IMR-90 (cell line): ENCODE measurements around the gene CACNA2D3. TPM values are rescaled to one million over a fixed set of nuclear protein-coding genes. Genes with fewer than 3 reads are reported as not detected.

ENCODE experiments used
- ATAC-seq: fragments of 200-7000 bp; cut with Tn5 transposase; 2 replicates; pipeline ENCODE4 v1.9.1; 2020; ENCODE audit warnings: low read depth, mild to moderate bottlenecking, moderate library complexity
- BruUV-seq: library from RNA; stranded (reverse); fragments of 400-500 nt; replicated peaks from 2 replicates; lab custom pipeline; 2021; lab: Mats Ljungman, UMichigan
- CTCF ChIA-PET: fragments of 300-600 bp; formaldehyde crosslinking; extraction: SDS; loops from one replicate; lab custom pipeline; 2021; ENCODE audit warnings: antibody characterized with exemption; lab: Yijun Ruan, JAX
- POLR2A ChIA-PET: fragments of 300-600 bp; sonication (Branson Sonifier 250); formaldehyde crosslinking; loops from one replicate; lab custom pipeline; 2022; ENCODE audit warnings: antibody characterized with exemption; ENCODE audit not compliant: unreplicated experiment; lab: Charles Lee
- DNase-seq: peaks from one replicate; pipeline ENCODE4 v3.0.0; 2013
- H2AFZ ChIP-seq: replicated peaks from 2 replicates; pipeline ENCODE3; 2013; ENCODE audit warnings: low read length, mild to moderate bottlenecking; ENCODE audit not compliant: poor library complexity
- H2AK5ac ChIP-seq: 2 replicates; pipeline ENCODE4 v1.6.1; 2013; ENCODE audit warnings: low read depth, low read length, inconsistent platforms
- H2AK9ac ChIP-seq: replicated peaks from 2 replicates; pipeline ENCODE3; 2013; ENCODE audit warnings: mild to moderate bottlenecking, low read depth, low read length, moderate library complexity; ENCODE audit not compliant: poor library complexity
- H2BK120ac ChIP-seq: 2 replicates; pipeline ENCODE4 v1.6.1; 2013; ENCODE audit warnings: low read depth, low read length, inconsistent platforms
- H2BK15ac ChIP-seq: 3 replicates; pipeline ENCODE4 v1.6.1; 2013; ENCODE audit warnings: low read depth, low read length, inconsistent platforms
- H2BK20ac ChIP-seq: 2 replicates; pipeline ENCODE4 v1.6.1; 2013; ENCODE audit warnings: low read depth, mild to moderate bottlenecking, inconsistent platforms, low read length, moderate library complexity
- H2BK5ac ChIP-seq: 2 replicates; pipeline ENCODE4 v1.6.1; 2013; ENCODE audit warnings: mild to moderate bottlenecking, low read depth, low read length, inconsistent platforms; ENCODE audit not compliant: poor library complexity, severe bottlenecking
- H3K14ac ChIP-seq: replicated peaks from 2 replicates; pipeline ENCODE4 v1.6.1; 2013; ENCODE audit warnings: low read depth, low read length, inconsistent platforms
- H3K18ac ChIP-seq: 2 replicates; pipeline ENCODE4 v1.6.1; 2013; ENCODE audit warnings: low read depth, low read length, control low read depth
- H3K23ac ChIP-seq: 2 replicates; pipeline ENCODE4 v1.6.1; 2013; ENCODE audit warnings: low read depth, low read length, inconsistent platforms
- H3K27ac ChIP-seq: 2 replicates; pipeline ENCODE4 v1.5.1; 2013; ENCODE audit warnings: mild to moderate bottlenecking, control low read depth, low read length; ENCODE audit not compliant: insufficient read depth
- H3K27me3 ChIP-seq: 2 replicates; pipeline ENCODE4 v1.6.1; 2013; ENCODE audit warnings: low read length; ENCODE audit not compliant: control insufficient read depth, insufficient read depth
- H3K36me3 ChIP-seq: 2 replicates; pipeline ENCODE4 v1.6.1; 2013; ENCODE audit warnings: low read length, mixed read lengths; ENCODE audit not compliant: control insufficient read depth, insufficient read depth
- H3K4ac ChIP-seq: 2 replicates; pipeline ENCODE4 v1.6.1; 2013; ENCODE audit warnings: low read depth, low read length, inconsistent platforms
- H3K4me1 ChIP-seq: 2 replicates; pipeline ENCODE4 v1.6.1; 2013; ENCODE audit warnings: low read length, mixed read lengths; ENCODE audit not compliant: control insufficient read depth, insufficient read depth
- H3K4me2 ChIP-seq: 2 replicates; pipeline ENCODE4 v1.6.1; 2013; ENCODE audit warnings: low read depth, mild to moderate bottlenecking, control low read depth, low read length, moderate library complexity
- H3K4me3 ChIP-seq: 2 replicates; pipeline ENCODE4 v1.5.1; 2013; ENCODE audit warnings: low read depth, mild to moderate bottlenecking, control low read depth, low read length, moderate library complexity; ENCODE audit not compliant: insufficient read depth
- H3K56ac ChIP-seq: 2 replicates; pipeline ENCODE4 v1.6.1; 2013; ENCODE audit warnings: low read length, inconsistent platforms; ENCODE audit not compliant: insufficient read depth; ENCODE audit errors: extremely low read depth
- H3K79me1 ChIP-seq, 2 experiments: 2 replicates each; pipeline ENCODE4 v1.6.1; 2013; ENCODE audit warnings: low read length in 2 of 2, inconsistent platforms in 1 of 2, low read depth in 1 of 2
- H3K9ac ChIP-seq: 2 replicates; pipeline ENCODE4 v1.6.1; 2013; ENCODE audit warnings: low read depth, low read length, control low read depth
- H3K9me1 ChIP-seq: 2 replicates; pipeline ENCODE4 v1.6.1; 2013; ENCODE audit warnings: low read length, inconsistent platforms; ENCODE audit not compliant: insufficient read depth
- H3K9me3 ChIP-seq: 2 replicates; pipeline ENCODE4 v1.6.1; 2013; ENCODE audit warnings: low read length; ENCODE audit not compliant: control insufficient read depth, insufficient read depth
- H4K20me1 ChIP-seq: 2 replicates; pipeline ENCODE4 v1.6.1; 2013; ENCODE audit warnings: low read length, inconsistent platforms; ENCODE audit not compliant: insufficient read depth
- H4K5ac ChIP-seq: 2 replicates; pipeline ENCODE4 v1.6.1; 2013; ENCODE audit warnings: mild to moderate bottlenecking, low read depth, low read length, control low read depth
- H4K8ac ChIP-seq, 2 experiments: 2 replicates each; pipeline ENCODE4 v1.6.1; 2013; ENCODE audit warnings: low read depth in 2 of 2, low read length in 2 of 2, control low read depth in 1 of 2, inconsistent platforms in 1 of 2
- H4K91ac ChIP-seq: 2 replicates; pipeline ENCODE4 v1.6.1; 2013; ENCODE audit warnings: low read depth, low read length, inconsistent platforms; ENCODE audit not compliant: insufficient read depth
- BHLHE40 ChIP-seq: fragments of 150-350 bp; IDR thresholded peaks from 2 replicates; pipeline ENCODE4 v1.6.1; 2016; ENCODE audit warnings: mild to moderate bottlenecking, low read depth, low read length
- CHD1 ChIP-seq: IDR thresholded peaks from 2 replicates; pipeline ENCODE4 v1.6.1; 2012; ENCODE audit warnings: low read depth, low read length, improper control_type of control experiment
- FOS ChIP-seq: fragments of 150-350 bp; IDR thresholded peaks from 2 replicates; pipeline ENCODE4 v1.6.1; 2016; ENCODE audit warnings: low read depth, low read length
- MAFK ChIP-seq: IDR thresholded peaks from 2 replicates; pipeline ENCODE4 v1.6.1; 2012; ENCODE audit warnings: low read depth, low read length, improper control_type of control experiment
- MAZ ChIP-seq: IDR thresholded peaks from 2 replicates; pipeline ENCODE4 v1.6.1; 2012; ENCODE audit warnings: low read depth, mild to moderate bottlenecking, low read length, improper control_type of control experiment, moderate library complexity, borderline replicate concordance
- MXI1 ChIP-seq: IDR thresholded peaks from 2 replicates; pipeline ENCODE4 v1.6.1; 2012; ENCODE audit warnings: low read depth, mild to moderate bottlenecking, low read length, moderate library complexity, borderline replicate concordance
- NFE2L2 ChIP-seq: fragments of 150-350 bp; IDR thresholded peaks from 2 replicates; pipeline ENCODE4 v1.6.1; 2016; ENCODE audit warnings: low read depth, mild to moderate bottlenecking, low read length
- RCOR1 ChIP-seq: IDR thresholded peaks from 2 replicates; pipeline ENCODE4 v1.6.1; 2012; ENCODE audit warnings: mild to moderate bottlenecking, low read length, improper control_type of control experiment; ENCODE audit not compliant: insufficient replicate concordance
- WGBS, 2 experiments: methylation state at CpG; one replicate each; pipeline versions ENCODE4 v1.1.5 to v1.1.7; 2013; ENCODE audit warnings: missing lambda C conversion rate in 2 of 2; ENCODE audit not compliant: insufficient read length in 1 of 2; ENCODE audit errors: extremely low coverage in 2 of 2; 5-methylcytosine and 5-hydroxymethylcytosine counted together
- dilution Hi-C: fragments of 300-500 bp; cut with HindIII; formaldehyde crosslinking; loops from one replicate; pipeline ENCODE4 v1.14.3; 2018; ENCODE audit warnings: low sequenced_read_pairs; ENCODE audit not compliant: unreplicated experiment
- in situ Hi-C: fragments of 300-500 bp; cut with MboI; formaldehyde crosslinking; loops from 3 replicates; pipeline ENCODE4 v1.14.3; 2019; ENCODE audit warnings: low sequenced_read_pairs, inconsistent platforms, mixed read lengths
- intact Hi-C: fragments of 100-400 bp; cut with micrococcal nuclease; formaldehyde crosslinking; loops from 2 replicates; pipeline ENCODE4 v1.10.0; 2022
- polyA plus RNA-seq, 3 experiments: library from polyadenylated mRNA; depleted of rRNA; stranded (reverse); fragments of >200 nt; gene quantifications; 2 replicates each; pipeline ENCODE4 v1.2.3, GENCODE V29; 2012; ENCODE audit warnings: low replicate concordance in 1 of 3
- total RNA-seq: library from RNA; depleted of rRNA; stranded (reverse); fragments of >200 nt; gene quantifications from 2 replicates; pipeline ENCODE4 v1.2.3, GENCODE V29; 2012
- TF ChIP-seq, protein P1 (sequence below): conservative IDR thresholded peaks from 2 replicates; pipeline ENCODE4 v1.5.1; 2012; ENCODE audit warnings: mild to moderate bottlenecking, low read depth, low read length, improper control_type of control experiment
- TF ChIP-seq, protein P2 (sequence below): fragments of 150-350 bp; IDR thresholded peaks from 2 replicates; pipeline ENCODE4 v1.6.1; 2017; ENCODE audit warnings: mild to moderate bottlenecking, antibody characterized with exemption, low read length, low read depth

The CACNA2D3 gene
- total and polyA plus RNA-seq, 2 of the 4 experiments (the other 2 are of a cell fraction) = 0.36 to 0.41 TPM

DNA sequence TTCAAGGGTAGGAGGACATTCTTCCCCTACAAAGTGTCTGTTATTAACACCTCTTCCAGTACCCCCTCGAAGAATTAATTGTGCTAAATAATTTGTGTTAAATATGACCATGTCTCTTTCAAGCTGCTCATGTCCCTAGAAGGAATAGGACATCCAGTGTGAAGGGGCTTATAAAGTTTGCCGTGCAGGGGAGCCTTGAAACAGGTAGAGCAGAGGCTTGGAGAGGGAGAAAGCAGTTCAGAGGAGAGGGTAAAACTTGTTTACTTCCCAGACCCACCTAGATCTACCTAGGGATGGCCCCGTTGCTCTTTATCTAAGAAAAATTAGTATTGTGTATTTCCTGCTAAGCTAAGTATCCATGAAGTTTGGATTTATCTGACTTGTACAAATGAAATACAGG, 114.8 kb downstream of the CACNA2D3 start:
- Histone ChIP-seq H3K79me1 (no peaks in the 10 kb centered on the region), H3K4ac (no peak overlapping the region), H2AK9ac (no peak overlapping the region), H2AK5ac (no peak overlapping the region), H3K9ac (no peak overlapping the region), H3K4me3 (no peak overlapping the region), H2AFZ (no peak overlapping the region), H3K23ac (no peak overlapping the region), H3K27me3 (no peaks in the 10 kb centered on the region), H4K91ac (no peak overlapping the region), H2BK5ac (no peak overlapping the region), H3K4me1 (no peaks in the 10 kb centered on the region), H3K27ac (no peak overlapping the region), H3K4me2 (no peak overlapping the region), H2BK15ac (no peak overlapping the region), H4K8ac (no peak overlapping the region), H2BK120ac (no peak overlapping the region), H2BK20ac (no peak overlapping the region), H3K18ac (no peak overlapping the region), H3K9me3 (peaks cover 4% of the 10 kb centered on the region; the same call in 1 of the 2 replicates), H3K56ac (no peak overlapping the region), H3K14ac (no peak overlapping the region), H4K5ac (no peak overlapping the region), H4K20me1 (no peaks in the 10 kb centered on the region), H3K9me1 (no peaks in the 10 kb centered on the region), H3K36me3 (no peaks in the 10 kb centered on the region)
- WGBS, 2 experiments = no CpG with 5 or more reads among the region's 3 CpGs
- DNase-seq = no peak
- TF ChIP-seq MAFK (no peak), BHLHE40 (no peak), FOS (no peak), MAZ (no peak), RCOR1 (no peak), MXI1 (no peak), NFE2L2 (no peak), CHD1 (no peak)
- TF ChIP-seq, protein P1, sequence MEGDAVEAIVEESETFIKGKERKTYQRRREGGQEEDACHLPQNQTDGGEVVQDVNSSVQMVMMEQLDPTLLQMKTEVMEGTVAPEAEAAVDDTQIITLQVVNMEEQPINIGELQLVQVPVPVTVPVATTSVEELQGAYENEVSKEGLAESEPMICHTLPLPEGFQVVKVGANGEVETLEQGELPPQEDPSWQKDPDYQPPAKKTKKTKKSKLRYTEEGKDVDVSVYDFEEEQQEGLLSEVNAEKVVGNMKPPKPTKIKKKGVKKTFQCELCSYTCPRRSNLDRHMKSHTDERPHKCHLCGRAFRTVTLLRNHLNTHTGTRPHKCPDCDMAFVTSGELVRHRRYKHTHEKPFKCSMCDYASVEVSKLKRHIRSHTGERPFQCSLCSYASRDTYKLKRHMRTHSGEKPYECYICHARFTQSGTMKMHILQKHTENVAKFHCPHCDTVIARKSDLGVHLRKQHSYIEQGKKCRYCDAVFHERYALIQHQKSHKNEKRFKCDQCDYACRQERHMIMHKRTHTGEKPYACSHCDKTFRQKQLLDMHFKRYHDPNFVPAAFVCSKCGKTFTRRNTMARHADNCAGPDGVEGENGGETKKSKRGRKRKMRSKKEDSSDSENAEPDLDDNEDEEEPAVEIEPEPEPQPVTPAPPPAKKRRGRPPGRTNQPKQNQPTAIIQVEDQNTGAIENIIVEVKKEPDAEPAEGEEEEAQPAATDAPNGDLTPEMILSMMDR = no peak
- TF ChIP-seq, protein P2, sequence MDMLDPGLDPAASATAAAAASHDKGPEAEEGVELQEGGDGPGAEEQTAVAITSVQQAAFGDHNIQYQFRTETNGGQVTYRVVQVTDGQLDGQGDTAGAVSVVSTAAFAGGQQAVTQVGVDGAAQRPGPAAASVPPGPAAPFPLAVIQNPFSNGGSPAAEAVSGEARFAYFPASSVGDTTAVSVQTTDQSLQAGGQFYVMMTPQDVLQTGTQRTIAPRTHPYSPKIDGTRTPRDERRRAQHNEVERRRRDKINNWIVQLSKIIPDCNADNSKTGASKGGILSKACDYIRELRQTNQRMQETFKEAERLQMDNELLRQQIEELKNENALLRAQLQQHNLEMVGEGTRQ = no peak
- intact Hi-C loops = no loop called here
- BruUV-seq = no TSS peak
- no peak for ATAC-seq
- POLR2A ChIA-PET = no interaction called here
- CTCF ChIA-PET = no interaction called here
- dilution Hi-C loops = no loop called here
- in situ Hi-C loops = no loop called here
